GM12865 (cell line): ENCODE measurements around the gene DTNB.
"Not testable (repeated sequence)": the region's sequence is repeated elsewhere in the genome, so short reads cannot be mapped to it uniquely, and the experiment has no call there.

Experiments used
- DNase-seq: peaks from one replicate; pipeline ENCODE4 v3.0.0; 2010; ENCODE audit warnings: low read depth
- H3K4me3 ChIP-seq: 2 replicates; pipeline ENCODE4 v1.5.1; 2011; ENCODE audit warnings: mild to moderate bottlenecking, low read depth, low read length, control low read depth
- CTCF ChIP-seq: IDR thresholded peaks from 2 replicates; pipeline ENCODE4 v1.5.1; 2011; ENCODE audit warnings: low read length, control low read depth, low read depth, inconsistent platforms; ENCODE audit not compliant: insufficient read depth; ENCODE audit errors: missing control alignments

DTNB gene

GRCh38 chr2:25710750-25711149, 37.4 kb upstream of the DTNB start:
- DNase-seq: no peak
- H3K4me3 ChIP-seq: no peak overlapping the region
- no peak for TF ChIP-seq CTCF

- no peak for TF ChIP-seq CTCF
- H3K4me3 ChIP-seq: no peak overlapping the region
These were observed 36.0 kb upstream of the DTNB start for GRCh38 chr2:25709349-25709748.

GRCh38 chr2:25707927-25708590, 34.7 kb upstream of the DTNB start:
- H3K4me3 ChIP-seq: no peak overlapping the region
- DNase-seq: peak; percentile 27
- TF ChIP-seq CTCF: no peak

More at GRCh38 chr2:25709349-25709748, 36.0 kb upstream of the DTNB start:
- no peak for DNase-seq

GRCh38 chr2:25705575-25705974, 32.2 kb upstream of the DTNB start:
- H3K4me3 ChIP-seq, DNase-seq: not testable (repeated sequence)

- H3K4me3 ChIP-seq: no peak overlapping the region
- no peak for TF ChIP-seq CTCF
- DNase-seq: no peak
These were observed 28.4 kb upstream of the DTNB start for GRCh38 chr2:25701801-25702200.

GRCh38 chr2:25700221-25700660, 26.9 kb upstream of the DTNB start:
- no peak overlapping the region for H3K4me3 ChIP-seq
- peak; percentile 68 for TF ChIP-seq CTCF
- peak; percentile 38 for DNase-seq

GRCh38 chr2:25699216-25699615, 25.8 kb upstream of the DTNB start:
- H3K4me3 ChIP-seq: no peak overlapping the region
- DNase-seq: no peak
- no peak for TF ChIP-seq CTCF
